Brain microvascular endothelial cell (primary cell): ENCODE results near the gene ERI2.

Experiments
- DNase-seq: peaks from one replicate; pipeline ENCODE4 v3.0.0-alpha.2; 2020
- H3K27ac ChIP-seq: fragments of 250-450 bp; sonication (Bioruptor Pico); 2 replicates; pipeline ENCODE4 v1.5.1; 2020; ENCODE audit warnings: mild to moderate bottlenecking, moderate library complexity
- H3K27me3 ChIP-seq: fragments of 250-450 bp; sonication (Bioruptor Pico); replicated peaks from 2 replicates; pipeline ENCODE4 v1.5.1; 2020; ENCODE audit warnings: mild to moderate bottlenecking
- H3K36me3 ChIP-seq: fragments of 250-450 bp; sonication (Bioruptor Pico); replicated peaks from 2 replicates; pipeline ENCODE4 v1.5.1; 2020; ENCODE audit warnings: mild to moderate bottlenecking
- H3K4me3 ChIP-seq: 2 replicates; pipeline ENCODE4 v1.5.1; 2011; ENCODE audit warnings: low read depth, mild to moderate bottlenecking, control low read depth, low read length, moderate library complexity
- in situ Hi-C: cut with HindIII; loops from 2 replicates; pipeline ENCODE4 v1.10.0; 2017; ENCODE audit warnings: low sequenced_read_pairs, low pct_ligation_motif_present
- TF ChIP-seq, protein P1 (sequence below): IDR thresholded peaks from 2 replicates; pipeline ENCODE4 v1.5.1; 2011; ENCODE audit warnings: low read depth, mild to moderate bottlenecking, moderate library complexity, low read length, control low read depth, inconsistent platforms; ENCODE audit errors: missing control alignments

ERI2 gene

DNA sequence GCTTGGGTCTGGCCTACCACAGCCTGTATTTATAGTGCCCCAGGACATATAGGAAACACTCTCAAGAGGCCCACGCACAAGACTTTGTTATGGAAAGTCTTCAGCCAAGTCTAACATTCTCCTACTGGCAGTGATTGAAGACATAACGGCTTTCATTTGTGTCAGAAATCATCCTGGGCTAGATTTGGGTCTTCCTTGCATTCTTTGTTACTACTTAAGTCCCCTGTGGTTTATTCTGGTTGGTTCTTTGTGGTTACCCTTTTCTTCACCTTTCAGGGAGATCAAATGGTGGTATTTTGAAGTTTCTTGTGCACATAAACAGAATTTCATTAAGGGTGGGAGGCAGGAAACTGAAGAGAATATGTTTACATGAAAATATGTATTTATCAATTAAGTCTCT, 37.8 kb upstream of the ERI2 start:
- Histone ChIP-seq H3K4me3 (no peak overlapping the region), H3K27ac (no peak overlapping the region), H3K27me3 (no peaks in the 10 kb centered on the region), H3K36me3 (no peaks in the 10 kb centered on the region)
- TF ChIP-seq, protein P1, sequence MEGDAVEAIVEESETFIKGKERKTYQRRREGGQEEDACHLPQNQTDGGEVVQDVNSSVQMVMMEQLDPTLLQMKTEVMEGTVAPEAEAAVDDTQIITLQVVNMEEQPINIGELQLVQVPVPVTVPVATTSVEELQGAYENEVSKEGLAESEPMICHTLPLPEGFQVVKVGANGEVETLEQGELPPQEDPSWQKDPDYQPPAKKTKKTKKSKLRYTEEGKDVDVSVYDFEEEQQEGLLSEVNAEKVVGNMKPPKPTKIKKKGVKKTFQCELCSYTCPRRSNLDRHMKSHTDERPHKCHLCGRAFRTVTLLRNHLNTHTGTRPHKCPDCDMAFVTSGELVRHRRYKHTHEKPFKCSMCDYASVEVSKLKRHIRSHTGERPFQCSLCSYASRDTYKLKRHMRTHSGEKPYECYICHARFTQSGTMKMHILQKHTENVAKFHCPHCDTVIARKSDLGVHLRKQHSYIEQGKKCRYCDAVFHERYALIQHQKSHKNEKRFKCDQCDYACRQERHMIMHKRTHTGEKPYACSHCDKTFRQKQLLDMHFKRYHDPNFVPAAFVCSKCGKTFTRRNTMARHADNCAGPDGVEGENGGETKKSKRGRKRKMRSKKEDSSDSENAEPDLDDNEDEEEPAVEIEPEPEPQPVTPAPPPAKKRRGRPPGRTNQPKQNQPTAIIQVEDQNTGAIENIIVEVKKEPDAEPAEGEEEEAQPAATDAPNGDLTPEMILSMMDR: no peak
- DNase-seq: no peak
- in situ Hi-C loops: no loop called here

DNA sequence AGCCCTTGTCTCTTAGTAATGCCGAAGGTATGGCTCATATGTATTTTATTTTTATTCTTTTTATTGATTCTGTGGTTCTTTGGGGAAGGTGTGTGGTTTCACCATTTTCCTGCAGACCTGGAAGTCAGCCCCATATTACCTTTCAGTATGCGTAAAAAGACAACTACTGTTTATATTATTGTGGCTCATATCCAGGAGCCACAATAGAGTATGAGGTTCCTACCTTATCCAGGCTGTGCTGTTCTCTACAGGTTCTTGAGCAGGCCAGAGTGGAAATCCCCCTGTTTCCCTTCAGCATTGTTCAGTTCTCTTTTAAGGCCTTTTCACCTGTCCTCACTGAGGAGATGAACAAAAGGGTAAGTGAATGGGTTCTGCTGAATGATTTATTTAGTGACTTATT, 33.2 kb upstream of the ERI2 start:
- Histone ChIP-seq H3K27ac (no peak overlapping the region), H3K27me3 (no peaks in the 10 kb centered on the region), H3K36me3 (no peaks in the 10 kb centered on the region), H3K4me3 (no peak overlapping the region)
- TF ChIP-seq, protein P1: no peak
- in situ Hi-C loops: no loop called here
- DNase-seq: no peak

DNA sequence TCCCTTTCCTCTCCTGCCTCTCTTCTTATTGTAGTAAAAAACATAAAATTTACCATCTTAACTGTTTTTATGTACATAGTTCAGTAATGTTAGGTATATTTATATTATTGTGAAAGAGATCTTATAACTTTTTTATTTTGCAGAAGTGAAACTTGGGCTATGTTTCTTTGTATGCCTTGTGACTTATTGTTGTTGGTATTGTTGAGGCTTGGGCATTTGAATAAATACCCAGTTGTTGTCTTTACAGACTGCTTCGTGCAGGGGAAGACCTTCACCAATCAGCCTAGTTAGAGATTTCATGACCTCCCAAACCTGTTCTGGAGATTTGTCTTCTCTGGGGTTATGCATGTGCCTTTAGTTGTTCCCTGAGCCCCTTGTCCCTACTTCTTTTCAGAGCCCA, 32.0 kb upstream of the ERI2 start:
- Histone ChIP-seq H3K36me3 (no peaks in the 10 kb centered on the region), H3K4me3 (no peak overlapping the region), H3K27ac (no peak overlapping the region), H3K27me3 (no peaks in the 10 kb centered on the region)
- in situ Hi-C loops: no loop called here
- no peak for DNase-seq
- TF ChIP-seq, protein P1: no peak

DNA sequence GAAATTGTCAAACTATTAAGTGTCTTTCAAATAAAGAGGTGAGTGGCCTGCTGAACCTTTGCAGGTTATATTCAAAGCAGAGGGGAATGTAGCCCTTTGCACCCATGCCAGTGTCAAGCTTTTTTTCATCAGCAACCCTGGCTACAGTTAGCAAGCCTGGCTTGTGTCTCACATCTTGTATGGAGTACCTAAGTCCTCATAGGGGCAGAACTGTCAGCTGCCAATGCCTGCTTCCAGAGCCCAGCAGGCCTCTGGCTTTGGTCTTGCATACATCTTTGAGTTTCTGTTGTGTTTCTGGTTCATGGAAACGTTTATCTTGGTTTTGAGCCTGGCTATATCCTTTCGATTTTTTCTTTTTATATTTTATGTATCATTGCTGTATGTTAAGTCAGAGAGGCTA, 26.8 kb upstream of the ERI2 start:
- Histone ChIP-seq H3K4me3 (no peak overlapping the region), H3K36me3 (no peaks in the 10 kb centered on the region), H3K27me3 (no peaks in the 10 kb centered on the region), H3K27ac (no peak overlapping the region)
- no peak for DNase-seq
- in situ Hi-C loops: no loop called here
- TF ChIP-seq, protein P1: no peak

DNA sequence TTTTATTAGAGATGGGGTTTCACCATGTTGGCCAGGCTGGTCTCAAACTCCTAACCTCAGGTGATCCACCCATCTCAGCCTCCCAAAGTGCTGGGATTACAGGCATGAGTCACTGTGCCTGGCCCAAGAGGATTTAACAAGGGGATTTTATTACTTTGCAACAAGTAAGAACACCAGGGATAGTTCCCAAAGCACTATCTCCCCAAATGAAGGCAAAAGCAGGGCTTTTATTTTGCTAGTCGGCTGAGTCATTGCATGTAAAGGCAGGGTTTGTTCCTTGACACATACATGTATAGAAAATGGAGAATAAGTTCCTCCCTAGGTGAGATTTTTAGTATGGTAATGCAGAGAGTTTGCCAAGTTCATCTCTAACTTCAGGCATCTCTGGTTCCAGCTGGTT, 24.1 kb upstream of the ERI2 start:
- H3K36me3 ChIP-seq: no peaks in the 10 kb centered on the region
- no peaks in the 10 kb centered on the region for H3K27me3 ChIP-seq
- no peak overlapping the region for H3K4me3 ChIP-seq
- H3K27ac ChIP-seq: no peak overlapping the region
- in situ Hi-C loops: no loop called here
- DNase-seq: no peak
- TF ChIP-seq, protein P1: no peak

DNA sequence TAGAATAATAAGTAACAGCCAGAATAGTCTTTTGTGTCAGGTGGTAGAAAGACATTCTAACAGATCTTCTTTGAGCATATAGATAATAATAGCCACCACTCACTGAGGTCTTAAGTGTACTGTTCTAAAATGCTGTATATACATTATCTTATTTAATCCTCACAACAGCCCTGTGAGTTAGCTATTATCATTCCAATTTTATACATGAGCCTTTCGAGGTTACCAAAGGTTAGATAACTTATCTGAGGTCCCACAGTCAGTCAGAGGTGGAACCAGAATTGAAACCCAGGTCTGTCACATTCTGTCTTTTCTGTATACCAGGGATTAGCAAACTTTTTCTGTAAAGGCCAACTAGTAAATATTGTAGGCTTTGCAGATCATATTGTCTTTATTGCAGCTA, 23.3 kb upstream of the ERI2 start:
- Histone ChIP-seq H3K27ac (no peak overlapping the region), H3K36me3 (no peaks in the 10 kb centered on the region), H3K27me3 (no peaks in the 10 kb centered on the region), H3K4me3 (no peak overlapping the region)
- in situ Hi-C loops: no loop called here
- TF ChIP-seq, protein P1: no peak
- DNase-seq: no peak
